ENCODE data around the gene SH3GL1. TPM values are rescaled to one million over a fixed set of nuclear protein-coding genes. Genes with fewer than 3 reads are reported as not detected.

The SH3GL1 gene
- total RNA-seq, 1 donor: 83.2 TPM

DNA sequence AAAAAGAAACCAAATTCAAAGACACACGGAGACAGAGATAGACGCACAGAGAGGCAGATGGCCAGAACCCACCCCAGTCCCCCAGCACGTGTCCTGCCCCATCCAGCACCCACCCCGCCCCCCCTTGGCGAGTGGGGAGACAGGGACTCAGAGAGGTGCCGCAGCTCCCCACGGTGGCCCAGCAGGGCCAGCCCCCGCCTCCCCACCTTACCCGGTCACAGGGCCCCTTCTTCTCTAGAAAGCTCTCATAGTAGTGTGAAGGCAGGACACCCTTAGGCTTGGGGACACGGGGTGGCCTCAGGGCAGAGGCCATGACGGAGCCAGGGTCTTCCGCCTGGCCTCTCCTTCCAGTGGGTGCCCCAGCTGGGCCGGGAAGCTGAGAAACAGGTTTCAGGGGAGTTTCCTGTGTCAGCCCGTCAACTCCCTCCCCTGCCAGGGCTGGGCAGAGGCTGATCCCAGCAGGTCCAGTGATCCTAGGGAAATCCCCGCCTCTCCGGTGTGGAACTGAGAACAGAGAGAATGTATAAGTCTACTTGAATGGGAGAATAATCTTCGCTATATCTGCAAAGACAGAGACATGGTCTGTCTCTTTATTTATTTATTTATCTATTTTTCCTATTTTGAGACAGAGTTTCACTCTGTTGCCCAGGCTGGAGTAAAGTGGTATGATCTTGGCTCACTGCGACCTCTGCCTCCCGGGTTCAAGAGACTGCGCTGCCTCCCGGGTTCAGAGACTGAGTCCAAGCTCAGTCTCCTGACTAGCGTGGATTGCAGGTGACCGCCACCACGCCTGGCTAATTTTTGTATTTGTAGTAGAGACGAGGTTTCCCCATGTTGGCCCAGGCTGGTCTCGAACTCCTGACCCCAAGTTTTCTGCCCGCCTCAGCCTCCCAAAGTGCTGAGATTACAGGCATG is 61.6 kb downstream of the SH3GL1 start, which contains the start of gene STAP2:
STAP2 (minus strand) TSS at position 387 of the 915 bp plus-strand sequence; CDS start at position 313, 74 bp downstream.
- Histone ChIP-seq H3K27ac (ENCODE audit: low read depth, low read length) (no peak within 1 kb of the TSS), H3K4me2 (ENCODE audit: insufficient read depth, low read length) (peak within 1 kb of the TSS; percentile 96), H3K79me2 (ENCODE audit: insufficient read depth, low read length) (no peaks in the 10 kb centered on the region), H3K9me3 (ENCODE audit: low read depth, low read length) (no peaks in the 10 kb centered on the region), H2AFZ (ENCODE audit: low read length) (peak within 1 kb of the TSS; percentile 96), H3K4me3 (ENCODE audit: insufficient read depth, low read length) (peak within 1 kb of the TSS; percentile 72), H3K27me3 (ENCODE audit: insufficient read depth, low read length) (no peaks in the 10 kb centered on the region), H3K4me1 (ENCODE audit: insufficient read depth, low read length) (peaks cover 14% of the 10 kb centered on the region), H4K20me1 (ENCODE audit: insufficient read depth, low read length) (no peaks in the 10 kb centered on the region), H3K36me3 (ENCODE audit: insufficient read depth, low read length) (no peaks in the 10 kb centered on the region)
- TF ChIP-seq, protein P1, sequence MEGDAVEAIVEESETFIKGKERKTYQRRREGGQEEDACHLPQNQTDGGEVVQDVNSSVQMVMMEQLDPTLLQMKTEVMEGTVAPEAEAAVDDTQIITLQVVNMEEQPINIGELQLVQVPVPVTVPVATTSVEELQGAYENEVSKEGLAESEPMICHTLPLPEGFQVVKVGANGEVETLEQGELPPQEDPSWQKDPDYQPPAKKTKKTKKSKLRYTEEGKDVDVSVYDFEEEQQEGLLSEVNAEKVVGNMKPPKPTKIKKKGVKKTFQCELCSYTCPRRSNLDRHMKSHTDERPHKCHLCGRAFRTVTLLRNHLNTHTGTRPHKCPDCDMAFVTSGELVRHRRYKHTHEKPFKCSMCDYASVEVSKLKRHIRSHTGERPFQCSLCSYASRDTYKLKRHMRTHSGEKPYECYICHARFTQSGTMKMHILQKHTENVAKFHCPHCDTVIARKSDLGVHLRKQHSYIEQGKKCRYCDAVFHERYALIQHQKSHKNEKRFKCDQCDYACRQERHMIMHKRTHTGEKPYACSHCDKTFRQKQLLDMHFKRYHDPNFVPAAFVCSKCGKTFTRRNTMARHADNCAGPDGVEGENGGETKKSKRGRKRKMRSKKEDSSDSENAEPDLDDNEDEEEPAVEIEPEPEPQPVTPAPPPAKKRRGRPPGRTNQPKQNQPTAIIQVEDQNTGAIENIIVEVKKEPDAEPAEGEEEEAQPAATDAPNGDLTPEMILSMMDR (IDR thresholded peaks at IDR 0.05; ENCODE audit: extremely low read depth, low read depth, low read length): no peak
- peak; percentile 43 for DNase-seq (ENCODE audit: insufficient read length, low spot score, missing footprints)

DNA sequence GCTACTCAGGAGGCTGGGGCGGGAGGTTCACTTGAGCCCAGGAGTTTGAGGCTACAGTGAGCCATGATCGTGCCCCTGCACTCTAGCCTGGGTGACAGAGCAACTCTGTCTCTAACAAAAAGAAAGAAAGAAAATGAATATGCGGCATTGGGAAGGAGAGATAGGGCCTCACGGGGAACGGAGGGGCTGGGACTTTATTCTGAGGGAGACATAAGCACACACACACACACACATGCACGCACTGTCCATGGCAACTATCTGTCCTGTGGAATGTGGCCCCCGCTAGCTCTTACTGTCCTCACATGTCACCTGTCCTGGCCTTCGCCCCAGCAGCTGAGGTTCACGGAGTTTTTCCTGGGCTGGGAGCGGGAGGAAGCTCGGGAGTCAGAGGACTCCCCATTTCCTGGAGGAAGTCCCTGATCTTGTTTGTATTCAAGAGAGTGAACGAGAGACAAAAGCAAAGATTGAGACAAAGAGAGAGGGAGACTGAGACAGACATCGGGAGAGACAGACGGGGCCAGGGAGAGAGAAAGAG is 62.4 kb downstream of the SH3GL1 start:
- TF ChIP-seq, protein P1 (IDR thresholded peaks at IDR 0.05; ENCODE audit: extremely low read depth, low read depth, low read length): no peak
- Histone ChIP-seq H3K4me3 (ENCODE audit: insufficient read depth, low read length) (peak overlapping the region; percentile 72), H3K36me3 (ENCODE audit: insufficient read depth, low read length) (no peaks in the 10 kb centered on the region), H2AFZ (ENCODE audit: low read length) (peak overlapping the region; percentile 96), H3K27ac (ENCODE audit: low read depth, low read length) (no peak overlapping the region), H3K4me1 (ENCODE audit: insufficient read depth, low read length) (peaks cover 12% of the 10 kb centered on the region), H4K20me1 (ENCODE audit: insufficient read depth, low read length) (no peaks in the 10 kb centered on the region), H3K4me2 (ENCODE audit: insufficient read depth, low read length) (peak overlapping the region; percentile 96), H3K27me3 (ENCODE audit: insufficient read depth, low read length) (no peaks in the 10 kb centered on the region), H3K79me2 (ENCODE audit: insufficient read depth, low read length) (no peaks in the 10 kb centered on the region), H3K9me3 (ENCODE audit: low read depth, low read length) (no peaks in the 10 kb centered on the region)
- DNase-seq (ENCODE audit: insufficient read length, low spot score, missing footprints): peak; percentile 52

DNA sequence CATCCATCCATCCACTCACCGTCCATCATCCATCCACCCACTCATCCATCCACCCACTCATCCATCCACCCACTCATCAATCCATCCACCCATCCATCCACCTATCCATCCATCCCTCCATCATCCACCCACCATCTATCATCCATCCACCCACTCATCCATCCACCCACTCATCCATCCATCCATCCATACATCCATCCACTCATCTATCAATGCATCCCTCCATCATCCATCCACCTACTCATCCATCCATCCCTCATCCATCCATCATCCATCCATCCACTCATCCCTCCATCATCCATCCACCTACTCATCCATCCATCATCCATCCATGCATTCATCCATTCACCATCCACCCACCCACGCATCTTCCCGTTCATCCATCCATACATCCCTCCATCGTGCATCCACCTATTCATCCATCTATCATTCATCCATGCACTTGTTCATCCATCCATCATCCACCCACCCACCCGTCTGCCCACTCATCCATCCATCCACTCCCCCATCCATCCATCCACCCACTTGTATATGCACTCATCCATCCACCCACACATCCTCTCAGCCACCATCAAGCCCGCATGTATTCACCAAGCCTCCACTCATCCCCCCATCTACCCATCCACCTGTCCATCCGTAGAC is 65.3 kb downstream of the SH3GL1 start:
- no peak for DNase-seq (ENCODE audit: insufficient read length, low spot score, missing footprints)
- Histone ChIP-seq H3K36me3 (ENCODE audit: insufficient read depth, low read length) (no peaks in the 10 kb centered on the region), H3K79me2 (ENCODE audit: insufficient read depth, low read length) (no peaks in the 10 kb centered on the region), H3K9me3 (ENCODE audit: low read depth, low read length) (no peaks in the 10 kb centered on the region), H3K4me3 (ENCODE audit: insufficient read depth, low read length) (no peak overlapping the region), H3K4me2 (ENCODE audit: insufficient read depth, low read length) (no peak overlapping the region), H3K27ac (ENCODE audit: low read depth, low read length) (no peak overlapping the region), H3K4me1 (ENCODE audit: insufficient read depth, low read length) (peaks cover 5% of the 10 kb centered on the region), H2AFZ (ENCODE audit: low read length) (no peak overlapping the region), H3K27me3 (ENCODE audit: insufficient read depth, low read length) (no peaks in the 10 kb centered on the region), H4K20me1 (ENCODE audit: insufficient read depth, low read length) (no peaks in the 10 kb centered on the region)
- TF ChIP-seq, protein P1 (IDR thresholded peaks at IDR 0.05; ENCODE audit: extremely low read depth, low read depth, low read length): no peak
